ENCODE measurements around the gene RNU6-1.

Gene RNU6-1

GRCh38 chr15:67796196-67797127 is 43.4 kb downstream of the RNU6-1 start:
- DNase-seq: no peak

DNA sequence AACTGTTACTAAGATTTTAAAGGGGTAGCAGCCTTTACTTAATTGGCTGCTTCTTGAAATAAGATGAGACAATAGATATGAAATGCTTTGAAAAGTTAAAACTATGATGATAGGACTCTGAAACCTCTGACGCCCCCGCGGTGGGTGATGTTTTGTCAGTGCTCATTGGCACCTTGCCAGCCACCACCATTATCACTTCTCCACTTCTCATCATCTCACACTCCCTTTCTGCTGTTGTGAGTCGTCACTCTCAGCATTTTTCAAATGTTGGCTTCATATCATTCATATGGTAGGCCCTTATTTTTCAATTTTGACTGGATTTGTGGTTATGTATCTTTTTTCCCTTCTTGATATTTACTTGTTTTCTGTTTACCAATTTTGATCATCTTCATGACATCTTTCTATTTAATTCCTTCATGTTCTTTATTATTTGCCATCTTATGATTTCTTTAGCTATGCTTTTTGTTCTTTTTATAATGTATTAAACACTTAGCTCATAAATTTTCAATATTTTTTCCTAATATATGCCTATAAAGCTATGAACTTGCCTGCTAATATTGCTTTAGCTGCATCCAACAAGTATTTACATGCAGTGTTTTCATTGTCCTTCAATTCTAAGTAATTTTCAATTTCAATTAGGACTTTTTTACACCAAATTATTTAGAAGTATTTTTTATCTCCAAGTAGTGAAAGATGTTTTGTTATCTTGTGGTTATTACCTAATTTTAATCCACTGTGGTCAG is 44.8 kb downstream of the RNU6-1 start:
- DNase-seq: no peak

GRCh38 chr15:67792250-67792942 is 47.4 kb downstream of the RNU6-1 start:
- no peak for DNase-seq

DNA sequence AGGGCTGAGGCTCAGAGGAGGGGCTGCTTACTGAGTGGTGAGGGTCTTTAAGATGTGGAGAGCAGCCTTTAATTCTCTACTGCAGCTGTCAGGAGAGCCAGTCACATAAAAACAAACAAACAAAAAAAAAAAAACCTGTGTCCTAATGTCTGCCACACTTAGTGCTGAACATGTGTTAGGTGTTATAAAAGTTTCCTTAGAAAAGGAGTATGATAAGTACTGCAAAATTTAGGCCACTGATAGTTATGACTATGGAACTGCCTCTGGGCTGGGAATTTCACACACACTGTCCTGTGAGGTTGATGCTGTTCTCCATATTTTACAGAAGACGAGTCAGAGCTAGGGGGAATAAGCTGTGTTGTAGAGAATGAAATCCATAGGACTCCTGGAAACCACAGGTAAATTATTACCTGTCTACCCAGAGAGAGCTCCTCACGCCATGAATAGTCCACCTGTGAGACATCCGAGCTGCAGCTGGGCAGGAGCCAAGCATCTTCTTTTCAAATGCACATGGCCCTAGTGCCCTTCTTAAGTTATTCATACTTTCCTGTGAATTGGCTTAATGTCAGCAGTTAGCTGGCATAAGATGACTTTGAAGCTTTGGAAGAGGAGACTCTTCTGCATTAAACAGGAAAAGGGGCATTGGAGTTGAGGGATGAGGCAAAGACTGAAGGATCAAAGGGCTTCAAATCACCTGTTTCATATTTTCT is 49.1 kb downstream of the RNU6-1 start:
- peak; percentile 66 for DNase-seq
